K562 (cell line): Measurements from ENCODE around the gene C4BPB. TPM values are rescaled to one million over a fixed set of nuclear protein-coding genes. Genes with fewer than 3 reads are reported as not detected.

ENCODE experiments used
- BHLHE40 ChIP-seq: IDR thresholded peaks from 2 replicates; pipeline ENCODE4 v1.6.1; 2011; ENCODE audit warnings: low read length, improper control_type of control experiment
- CBFA2T2 ChIP-seq: fragments of 450-650 bp; conservative IDR thresholded peaks from 2 replicates; pipeline ENCODE4 v1.6.1; 2017; ENCODE audit warnings: mild to moderate bottlenecking
- CBX3 ChIP-seq, 2 experiments: IDR thresholded peaks; 1 replicate in 1 of 2; 2 replicates in 1 of 2; pipeline ENCODE4 v1.6.1; 2012; ENCODE audit warnings: inconsistent platforms in 2 of 2, low read length in 2 of 2, borderline replicate concordance in 1 of 2, control low read depth in 1 of 2
- CEBPG ChIP-seq, 3 experiments: fragments of 200-800 bp in 1 of 3; sonication (Bioruptor generic) in 1 of 3; sonication (generic) in 1 of 3; formaldehyde crosslinking in 1 of 3; IDR thresholded peaks in 2 of 3; conservative IDR thresholded peaks in 1 of 3; 2 replicates each; pipeline versions ENCODE4 v1.6.1 to v1.8.0; 2016 to 2022; ENCODE audit warnings: missing compliant biosample characterization in 2 of 3, missing genetic modification characterization in 2 of 3, mild to moderate bottlenecking in 1 of 3, missing genetic modification reagents in 1 of 3
- DPF2 ChIP-seq: fragments of 450-650 bp; IDR thresholded peaks from 2 replicates; pipeline ENCODE4 v1.6.1; 2016
- GTF2E2 ChIP-seq: fragments of 200-800 bp; sonication (Bioruptor generic); IDR thresholded peaks from 2 replicates; pipeline ENCODE4 v1.6.1; 2016; ENCODE audit warnings: missing genetic modification characterization, missing compliant biosample characterization
- HMBOX1 ChIP-seq: sonication (generic); IDR thresholded peaks from 2 replicates; pipeline ENCODE4 v1.6.1; 2016
- MAZ ChIP-seq, 2 experiments: fragments of 450-650 bp in 1 of 2; sonication (generic) in 1 of 2; formaldehyde crosslinking; IDR thresholded peaks in 1 of 2; conservative IDR thresholded peaks in 1 of 2; 2 replicates each; pipeline versions ENCODE4 v1.4.0 to v1.5.0; 2020; ENCODE audit warnings: mild to moderate bottlenecking in 1 of 2, missing genetic modification reagents in 1 of 2
- MEF2A ChIP-seq: IDR thresholded peaks from 2 replicates; pipeline ENCODE4 v1.6.1; 2011; ENCODE audit warnings: low read depth, mild to moderate bottlenecking, low read length, moderate library complexity; ENCODE audit not compliant: control insufficient read depth
- MYBL2 ChIP-seq, 2 experiments: fragments of 450-650 bp in 1 of 2; sonication (generic) in 1 of 2; formaldehyde crosslinking in 1 of 2; IDR thresholded peaks; 2 replicates each; pipeline versions ENCODE4 v1.6.1 to v1.8.1; 2017 to 2022; ENCODE audit warnings: borderline replicate concordance in 1 of 2, inconsistent platforms in 1 of 2, low read depth in 1 of 2, mild to moderate bottlenecking in 1 of 2, missing genetic modification reagents in 1 of 2, moderate library complexity in 1 of 2
- NEUROD1 ChIP-seq: fragments of 150-350 bp; IDR thresholded peaks from 2 replicates; pipeline ENCODE4 v1.6.1; 2014; ENCODE audit warnings: borderline replicate concordance, low read length, low read depth; ENCODE audit not compliant: partially characterized antibody
- NFATC3 ChIP-seq: fragments of 450-650 bp; IDR thresholded peaks from 2 replicates; pipeline ENCODE4 v1.6.1; 2017; ENCODE audit warnings: mild to moderate bottlenecking
- NONO ChIP-seq, 2 experiments: fragments of 200-400 bp in 1 of 2; fragments of 450-650 bp in 1 of 2; formaldehyde crosslinking in 1 of 2; IDR thresholded peaks; 2 replicates each; pipeline ENCODE4 v1.6.1; 2017; ENCODE audit warnings: low read depth in 2 of 2, mild to moderate bottlenecking in 2 of 2, moderate library complexity in 2 of 2, low read length in 1 of 2
- NUFIP1 ChIP-seq: fragments of 450-650 bp; IDR thresholded peaks from 2 replicates; pipeline ENCODE4 v1.6.1; 2018; ENCODE audit not compliant: partially characterized antibody
- OTX1 ChIP-seq: fragments of 450-650 bp; formaldehyde crosslinking; IDR thresholded peaks from 2 replicates; pipeline ENCODE4 v1.4.0; 2022; ENCODE audit warnings: mild to moderate bottlenecking
- PHTF2 ChIP-seq: fragments of 250-450 bp; sonication (Bioruptor Pico); IDR thresholded peaks from 2 replicates; pipeline ENCODE4 v1.5.0; 2021; ENCODE audit warnings: mild to moderate bottlenecking
- RAD51 ChIP-seq: fragments of 450-650 bp; IDR thresholded peaks from 2 replicates; pipeline ENCODE4 v1.7.1; 2016; ENCODE audit warnings: low read depth, mild to moderate bottlenecking, borderline replicate concordance
- SMARCE1 ChIP-seq: fragments of 450-650 bp; IDR thresholded peaks from 2 replicates; pipeline ENCODE4 v1.7.1; 2016; ENCODE audit warnings: mild to moderate bottlenecking
- U2AF2 ChIP-seq: fragments of 200-400 bp; formaldehyde crosslinking; optimal IDR thresholded peaks from 2 replicates; pipeline ENCODE3; 2017; ENCODE audit warnings: low read depth, mild to moderate bottlenecking, low read length
- YBX1 ChIP-seq: fragments of 450-650 bp; IDR thresholded peaks from 2 replicates; pipeline ENCODE4 v1.7.1; 2016; ENCODE audit warnings: mild to moderate bottlenecking
- ZBTB1 ChIP-seq: sonication (generic); formaldehyde crosslinking; IDR thresholded peaks from 2 replicates; pipeline ENCODE4 v1.8.1; 2023; ENCODE audit warnings: missing genetic modification reagents, low read depth, mild to moderate bottlenecking, borderline replicate concordance
- ZFPM2 ChIP-seq: fragments of 250-450 bp; sonication (Bioruptor Pico); IDR thresholded peaks from 2 replicates; pipeline ENCODE4 v1.5.1; 2022; ENCODE audit warnings: mild to moderate bottlenecking
- ZKSCAN1 ChIP-seq: fragments of 150-350 bp; IDR thresholded peaks from 2 replicates; pipeline ENCODE4 v1.6.1; 2016; ENCODE audit warnings: low read depth, low read length
- ZNF766 ChIP-seq: fragments of 200-800 bp; sonication (Bioruptor generic); conservative IDR thresholded peaks from 2 replicates; pipeline ENCODE4 v1.6.1; 2016; ENCODE audit warnings: missing genetic modification characterization, missing compliant biosample characterization
- polyA plus RNA-seq, 8 experiments: library from polyadenylated mRNA; depleted of rRNA in 4 of 8; stranded (reverse) in 5 of 8; unstranded in 3 of 8; fragments of >200 nt; fragmentation: Nextera tagmentation in 2 of 8; fragmentation: Illumina TruSeq in 1 of 8; extraction: Ambion mirVana in 2 of 8; extraction: Trizol in 1 of 8; gene quantifications; 2 replicates each; pipeline versions ENCODE4 v1.2.1 to v1.2.3, GENCODE V29; 2011 to 2014; ENCODE audit warnings: inconsistent platforms in 1 of 8, missing spikeins in 1 of 8
- total RNA-seq, 7 experiments: library from RNA; depleted of rRNA in 6 of 7; stranded (reverse); fragments of >200 nt in 6 of 7; fragmentation: Illumina TruSeq in 2 of 7; extraction: Trizol in 2 of 7; gene quantifications; 2 replicates each; pipeline versions ENCODE4 v1.2.1 to v1.2.3, GENCODE V29; 2011 to 2021; ENCODE audit warnings: low replicate concordance in 1 of 7
- TF ChIP-seq, protein P1 (sequence below): sonication (generic); formaldehyde crosslinking; IDR thresholded peaks from 2 replicates; pipeline ENCODE4 v1.8.0; 2022; ENCODE audit warnings: mild to moderate bottlenecking, missing genetic modification reagents

C4BPB gene
- total and polyA plus RNA-seq, 9 of the 15 experiments (the other 6 are each of a cell fraction or from before 2014, with no cell fraction given), result not detected

DNA sequence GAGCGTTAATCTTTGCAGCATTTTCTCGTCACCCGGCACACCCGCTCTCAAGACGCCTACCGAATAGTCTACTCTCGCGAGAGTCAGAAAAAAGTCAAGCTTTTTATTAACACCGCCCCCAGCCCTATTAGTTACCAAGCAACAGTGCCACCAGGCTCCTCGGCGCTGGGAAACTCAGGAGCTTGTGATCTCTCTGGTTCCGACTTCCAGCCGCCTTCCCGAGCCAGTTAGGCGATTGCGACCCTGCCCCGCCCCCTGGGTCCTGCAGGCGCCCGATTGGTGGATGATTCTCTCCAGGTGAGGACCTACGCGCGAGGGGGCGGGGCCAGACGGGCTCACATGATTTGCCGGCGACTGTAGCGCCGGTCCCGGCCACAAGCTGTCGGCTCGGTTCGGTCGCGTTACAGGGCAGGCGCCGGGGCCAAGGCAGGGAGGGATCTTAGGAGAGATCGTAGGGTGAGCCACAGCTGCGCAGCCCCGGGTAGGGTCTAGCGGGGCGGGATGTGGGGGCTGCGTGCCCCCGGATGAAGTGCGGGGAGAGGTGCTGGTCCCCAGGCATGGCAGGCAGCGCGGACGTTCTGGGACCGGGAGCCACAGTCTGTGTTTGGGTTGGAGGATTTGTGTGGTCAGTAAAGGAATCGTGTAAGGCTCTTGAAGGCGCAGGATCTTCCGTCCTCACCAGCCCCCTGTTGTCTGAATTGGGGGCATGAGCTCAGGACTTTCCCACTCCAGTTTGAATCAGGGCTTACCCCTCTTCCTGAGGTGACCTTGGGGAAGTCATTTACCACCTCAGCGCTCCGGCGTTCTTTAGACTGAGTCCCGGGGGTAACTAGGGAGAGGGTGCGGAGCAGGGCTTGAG lies 35.5 kb upstream of the C4BPB start, which contains the start of gene PFKFB2 (continued):
- TF ChIP-seq MAZ (CRISPR knock-in tag; conservative IDR thresholded peaks at IDR 0.05 in 1 of 2, IDR thresholded peaks at IDR 0.05 in 1 of 2), result peak in 1 of 2 experiments; percentile 81
- no peak for TF ChIP-seq NUFIP1
- peak; percentile 46; the same call in 1 of the 2 replicates for TF ChIP-seq ZNF766 (CRISPR knock-in tag)
- no peak for TF ChIP-seq CEBPG (CRISPR knock-in tag; IDR thresholded peaks at IDR 0.05)
- 0 out of 4 replicates have a peak, but pooled peaks of 1 of the 2 experiments have one; percentile 5 for TF ChIP-seq CEBPG (tag; conservative IDR thresholded peaks at IDR 0.05 in 1 of 2, IDR thresholded peaks at IDR 0.05 in 1 of 2)
- peak; percentile 87 for TF ChIP-seq RAD51
- peak; percentile 50; the same call in 1 of the 2 replicates for TF ChIP-seq OTX1 (CRISPR knock-in tag)
- TF ChIP-seq, protein P1, sequence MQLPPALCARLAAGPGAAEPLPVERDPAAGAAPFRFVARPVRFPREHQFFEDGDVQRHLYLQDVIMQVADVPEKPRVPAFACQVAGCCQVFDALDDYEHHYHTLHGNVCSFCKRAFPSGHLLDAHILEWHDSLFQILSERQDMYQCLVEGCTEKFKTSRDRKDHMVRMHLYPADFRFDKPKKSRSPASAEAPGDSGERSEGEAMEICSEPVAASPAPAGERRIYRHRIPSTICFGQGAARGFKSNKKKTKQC (CRISPR knock-in tag), result no peak
- TF ChIP-seq MYBL2 (IDR thresholded peaks at IDR 0.05; ENCODE audit: low read depth), result no peak
- TF ChIP-seq MYBL2 (CRISPR knock-in tag; IDR thresholded peaks at IDR 0.05; ENCODE audit: borderline replicate concordance), result no peak
- TF ChIP-seq NONO (IDR thresholded peaks at IDR 0.05; ENCODE audit: low read depth in 2 of 2, low read length in 1 of 2), result peak in 1 of 2 experiments; percentile 55; a peak in 2 of 4 replicates
- TF ChIP-seq ZBTB1 (CRISPR knock-in tag), result peak; percentile 79; the same call in 1 of the 2 replicates
- peak; percentile 74; the same call in 1 of the 2 replicates for TF ChIP-seq HMBOX1
- TF ChIP-seq ZFPM2 (CRISPR knock-in tag), result no peak
- 0 out of 3 replicates have a peak, but pooled peaks of 1 of the 2 experiments have one; percentile 44 for TF ChIP-seq CBX3 (IDR thresholded peaks at IDR 0.05; ENCODE audit: borderline replicate concordance in 1 of 2, low read length in 2 of 2)
- TF ChIP-seq BHLHE40, result peak; percentile 79
- TF ChIP-seq NEUROD1, result peak; percentile 68
- TF ChIP-seq U2AF2, result no peak
- TF ChIP-seq SMARCE1, result 0 out of 2 replicates have a peak, but pooled peaks have one; percentile 55
- TF ChIP-seq ZKSCAN1, result peak; percentile 74
- no peak for TF ChIP-seq DPF2
- peak; percentile 67; the same call in 1 of the 2 replicates for TF ChIP-seq PHTF2 (CRISPR knock-in tag)
- 0 out of 2 replicates have a peak, but pooled peaks have one; percentile 6 for TF ChIP-seq MEF2A
- TF ChIP-seq GTF2E2, result peak; percentile 66; the same call in 1 of the 2 replicates
- no peak for TF ChIP-seq NFATC3
- no peak for TF ChIP-seq YBX1
- TF ChIP-seq CBFA2T2, result 0 out of 2 replicates have a peak, but pooled peaks have one; percentile 8
